Breast epithelium (tissue), 3 donors: ENCODE measurements around the gene NCAPH2.

Experiments
- POLR2A ChIP-seq: fragments of 450-650 bp; IDR thresholded peaks from one replicate; pipeline ENCODE4 v1.6.1; 2016; ENCODE audit warnings: antibody characterized with exemption, mild to moderate bottlenecking, moderate library complexity
- POLR2AphosphoS5 ChIP-seq, 3 donors: sonication (generic); formaldehyde crosslinking; IDR thresholded peaks; one replicate each; pipeline ENCODE4 v1.6.1; 2017; ENCODE audit warnings: antibody characterized with exemption in 3 of 3
- TF ChIP-seq, protein P1 (sequence below), 3 donors: fragments of 450-650 bp; IDR thresholded peaks; one replicate each; pipeline ENCODE4 v1.5.1; 2016 to 2017; ENCODE audit warnings: antibody characterized with exemption in 3 of 3, mild to moderate bottlenecking in 3 of 3, moderate library complexity in 3 of 3

DNA sequence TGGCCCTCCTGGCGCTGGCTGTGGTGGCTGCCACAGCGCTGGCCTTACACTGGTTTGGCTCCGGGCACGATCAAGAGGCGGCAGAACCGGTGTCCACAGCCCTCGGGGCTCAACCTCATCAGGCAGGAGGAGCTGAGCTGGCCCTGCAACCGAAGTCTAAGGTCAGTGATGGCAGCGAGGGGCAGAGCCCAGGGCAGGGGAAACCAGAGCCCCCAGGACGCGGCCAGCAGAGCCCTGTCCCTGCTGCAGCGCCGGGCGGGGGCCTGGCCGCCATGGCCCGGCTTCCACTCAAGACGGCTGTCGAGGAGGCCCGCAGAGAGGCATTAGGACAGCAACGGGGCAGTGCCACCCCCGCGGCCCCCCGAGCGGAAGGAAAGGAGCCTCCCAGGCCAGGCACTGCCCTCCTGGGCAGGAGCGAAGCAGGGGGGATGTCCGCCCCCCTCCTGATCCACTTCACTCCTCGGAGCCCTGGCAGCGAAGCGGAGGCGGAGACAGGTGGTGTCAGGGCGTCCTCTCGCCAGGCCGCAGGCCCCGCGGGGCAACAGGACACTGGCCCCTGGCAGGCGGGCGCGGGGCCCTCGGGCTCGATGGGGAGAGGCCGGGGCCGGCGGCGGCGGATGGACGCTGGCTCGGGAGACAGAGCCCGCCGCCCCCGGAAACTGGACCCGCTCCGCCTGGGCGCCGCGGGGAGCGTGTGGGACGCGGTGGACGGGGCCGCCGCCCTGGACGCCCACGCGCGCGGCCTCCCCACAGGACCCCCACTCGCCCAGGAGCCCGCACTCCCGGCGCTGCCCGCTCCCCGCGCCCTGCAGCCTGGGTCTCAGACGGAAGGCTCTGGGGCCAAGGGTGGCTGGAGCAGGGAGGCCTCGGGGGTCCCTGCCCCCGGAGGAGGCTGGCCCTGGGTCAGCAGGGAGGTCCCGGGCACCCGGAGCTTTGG, 38.6 kb downstream of the NCAPH2 start:
- TF ChIP-seq POLR2A (no peak), POLR2AphosphoS5 (IDR thresholded peaks at IDR 0.05) (no peak)
- TF ChIP-seq, protein P1, sequence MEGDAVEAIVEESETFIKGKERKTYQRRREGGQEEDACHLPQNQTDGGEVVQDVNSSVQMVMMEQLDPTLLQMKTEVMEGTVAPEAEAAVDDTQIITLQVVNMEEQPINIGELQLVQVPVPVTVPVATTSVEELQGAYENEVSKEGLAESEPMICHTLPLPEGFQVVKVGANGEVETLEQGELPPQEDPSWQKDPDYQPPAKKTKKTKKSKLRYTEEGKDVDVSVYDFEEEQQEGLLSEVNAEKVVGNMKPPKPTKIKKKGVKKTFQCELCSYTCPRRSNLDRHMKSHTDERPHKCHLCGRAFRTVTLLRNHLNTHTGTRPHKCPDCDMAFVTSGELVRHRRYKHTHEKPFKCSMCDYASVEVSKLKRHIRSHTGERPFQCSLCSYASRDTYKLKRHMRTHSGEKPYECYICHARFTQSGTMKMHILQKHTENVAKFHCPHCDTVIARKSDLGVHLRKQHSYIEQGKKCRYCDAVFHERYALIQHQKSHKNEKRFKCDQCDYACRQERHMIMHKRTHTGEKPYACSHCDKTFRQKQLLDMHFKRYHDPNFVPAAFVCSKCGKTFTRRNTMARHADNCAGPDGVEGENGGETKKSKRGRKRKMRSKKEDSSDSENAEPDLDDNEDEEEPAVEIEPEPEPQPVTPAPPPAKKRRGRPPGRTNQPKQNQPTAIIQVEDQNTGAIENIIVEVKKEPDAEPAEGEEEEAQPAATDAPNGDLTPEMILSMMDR (IDR thresholded peaks at IDR 0.05), result no peak
